Gastroesophageal sphincter (tissue), 3 donors: Measurements from ENCODE around the gene C12orf75.

Source experiments
- POLR2AphosphoS5 ChIP-seq: sonication (generic); formaldehyde crosslinking; IDR thresholded peaks from one replicate; pipeline ENCODE4 v1.6.1; 2017; ENCODE audit warnings: antibody characterized with exemption
- TF ChIP-seq, protein P1 (sequence below), 4 experiments: fragments of 200-600 bp in 2 of 4; fragments of 450-650 bp in 2 of 4; sonication (generic) in 1 of 4; IDR thresholded peaks; one replicate each; pipeline ENCODE4 v1.5.1; 2017 to 2019; ENCODE audit warnings: antibody characterized with exemption in 4 of 4, mild to moderate bottlenecking in 2 of 4, moderate library complexity in 2 of 4

DNA sequence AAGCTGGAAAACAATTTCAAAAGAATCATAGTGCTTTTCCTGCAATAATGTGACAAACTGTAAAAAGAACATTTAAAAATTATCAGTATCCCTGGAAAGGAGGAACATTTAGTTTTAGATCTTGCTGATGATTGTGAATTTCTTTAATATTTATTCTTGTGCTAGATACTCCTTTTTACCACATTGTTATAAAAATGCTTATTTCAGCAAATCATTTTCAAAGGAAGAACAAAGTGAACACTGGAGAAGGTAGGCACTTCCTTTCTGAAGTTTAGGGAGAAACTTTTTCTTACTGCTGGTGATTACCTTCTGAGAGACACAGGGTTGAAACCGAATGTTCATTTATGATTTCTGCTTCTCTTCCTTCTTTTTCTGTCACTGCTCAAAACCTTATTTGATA lies 45.1 kb upstream of the C12orf75 start:
- TF ChIP-seq, protein P1, sequence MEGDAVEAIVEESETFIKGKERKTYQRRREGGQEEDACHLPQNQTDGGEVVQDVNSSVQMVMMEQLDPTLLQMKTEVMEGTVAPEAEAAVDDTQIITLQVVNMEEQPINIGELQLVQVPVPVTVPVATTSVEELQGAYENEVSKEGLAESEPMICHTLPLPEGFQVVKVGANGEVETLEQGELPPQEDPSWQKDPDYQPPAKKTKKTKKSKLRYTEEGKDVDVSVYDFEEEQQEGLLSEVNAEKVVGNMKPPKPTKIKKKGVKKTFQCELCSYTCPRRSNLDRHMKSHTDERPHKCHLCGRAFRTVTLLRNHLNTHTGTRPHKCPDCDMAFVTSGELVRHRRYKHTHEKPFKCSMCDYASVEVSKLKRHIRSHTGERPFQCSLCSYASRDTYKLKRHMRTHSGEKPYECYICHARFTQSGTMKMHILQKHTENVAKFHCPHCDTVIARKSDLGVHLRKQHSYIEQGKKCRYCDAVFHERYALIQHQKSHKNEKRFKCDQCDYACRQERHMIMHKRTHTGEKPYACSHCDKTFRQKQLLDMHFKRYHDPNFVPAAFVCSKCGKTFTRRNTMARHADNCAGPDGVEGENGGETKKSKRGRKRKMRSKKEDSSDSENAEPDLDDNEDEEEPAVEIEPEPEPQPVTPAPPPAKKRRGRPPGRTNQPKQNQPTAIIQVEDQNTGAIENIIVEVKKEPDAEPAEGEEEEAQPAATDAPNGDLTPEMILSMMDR (IDR thresholded peaks at IDR 0.05): no peak
- no peak for TF ChIP-seq POLR2AphosphoS5
